Esophagus mucosa (tissue), 1 donor: Measurements from ENCODE around the gene CSNK2A2. TPM values are rescaled to one million over a fixed set of nuclear protein-coding genes. Genes with fewer than 3 reads are reported as not detected.

Source experiments
- ATAC-seq: fragments of 200-7000 bp; cut with Tn5 transposase; one replicate; pipeline ENCODE4 v1.9.1; 2020
- total RNA-seq: library from RNA; stranded (reverse); gene quantifications from one replicate; pipeline ENCODE4 v1.2.4, GENCODE V29; 2023
- donor health status: DM: yes; HTN: yes; CAD: no.

The CSNK2A2 gene
- total RNA-seq: 45.8 TPM

DNA sequence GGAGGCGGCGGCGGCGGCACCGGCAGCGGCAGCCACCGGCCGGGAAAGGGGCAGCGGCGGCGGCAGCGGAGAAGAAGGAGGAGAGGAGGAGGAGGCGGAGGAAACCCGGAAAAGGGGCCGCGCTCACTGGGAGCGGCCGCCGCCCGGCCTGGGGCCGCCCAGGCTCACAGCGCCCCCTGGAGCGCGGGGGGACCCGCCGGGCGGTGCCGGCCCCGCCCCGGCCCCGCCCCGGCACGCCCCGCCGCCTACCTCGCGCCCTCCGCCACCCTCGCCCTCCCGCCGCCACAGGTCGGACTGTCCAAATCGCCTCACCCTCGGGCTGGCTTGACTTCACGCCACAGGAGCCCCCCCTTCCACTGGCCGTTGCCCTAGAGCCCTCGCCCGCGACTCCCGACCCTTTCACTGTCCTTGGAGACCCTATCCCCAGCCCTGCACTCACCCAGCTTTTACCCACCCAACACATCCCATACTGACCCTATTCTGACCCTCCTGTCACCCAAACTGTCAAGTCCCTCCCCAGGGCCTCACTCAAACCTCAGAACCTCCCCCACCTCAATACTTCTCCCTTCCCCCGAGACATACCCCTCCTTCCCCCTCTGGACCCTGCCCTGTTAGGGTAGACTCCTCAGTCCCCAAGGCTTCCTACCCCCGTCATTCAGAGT, at the start of gene CSNK2A2:
TSS of gene CSNK2A2 (minus strand) at position 85 of the 662 bp plus-strand sequence. CDS start 370 bp downstream, outside the sequence.
- peak; percentile 88 for ATAC-seq

DNA sequence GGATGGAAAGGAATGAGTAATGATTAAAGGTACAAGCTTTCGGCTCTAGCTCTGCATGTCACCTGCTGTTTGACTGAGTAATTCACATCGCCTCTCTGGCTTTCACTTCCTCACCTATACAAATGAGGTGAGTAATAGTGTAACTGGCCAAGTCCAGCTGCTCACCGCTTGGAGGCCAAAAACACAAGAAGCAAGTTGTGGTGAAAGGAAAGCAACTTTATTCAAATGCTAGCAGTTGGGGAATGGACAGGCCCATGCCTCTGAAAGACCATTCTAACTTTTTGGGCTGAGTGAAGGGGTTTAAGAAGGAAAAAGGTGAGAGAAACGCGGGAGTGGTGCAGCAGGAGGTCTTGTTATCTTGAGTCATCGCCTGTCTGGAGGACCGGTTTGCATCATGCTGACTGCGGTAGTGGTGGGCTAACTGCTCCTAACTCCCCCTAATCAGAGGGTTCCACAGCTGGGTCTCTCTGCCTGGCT, 45.7 kb upstream of the CSNK2A2 start:
- peak; percentile 95 for ATAC-seq

DNA sequence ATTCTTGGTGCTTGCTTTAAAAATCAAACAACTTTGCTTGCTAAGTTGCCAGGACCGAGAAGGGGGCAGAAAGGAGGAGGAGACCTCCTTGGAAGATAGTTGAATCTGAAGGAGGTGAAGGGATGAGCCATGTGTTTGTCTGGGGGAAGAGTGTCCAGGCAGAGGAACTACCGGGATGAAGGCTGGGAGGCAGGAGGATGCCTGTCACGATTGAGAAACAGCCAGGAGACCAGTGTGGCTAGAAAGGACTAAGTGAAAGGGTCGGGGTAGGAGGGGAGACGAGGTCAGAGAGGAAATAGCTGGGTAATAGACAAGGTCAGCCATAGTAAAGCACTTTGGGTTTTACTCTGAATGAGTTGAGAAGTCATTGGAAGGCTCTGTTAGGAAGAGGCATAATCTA, 38.9 kb upstream of the CSNK2A2 start:
- ATAC-seq: no peak

- peak; percentile 77 for ATAC-seq
These were observed 38.4 kb upstream of the CSNK2A2 start for GRCh38 chr16:58236231-58236690.

GRCh38 chr16:58235663-58236062, 37.8 kb upstream of the CSNK2A2 start:
- ATAC-seq: no peak

GRCh38 chr16:58234831-58235595, 37.1 kb upstream of the CSNK2A2 start:
- ATAC-seq: no peak

DNA sequence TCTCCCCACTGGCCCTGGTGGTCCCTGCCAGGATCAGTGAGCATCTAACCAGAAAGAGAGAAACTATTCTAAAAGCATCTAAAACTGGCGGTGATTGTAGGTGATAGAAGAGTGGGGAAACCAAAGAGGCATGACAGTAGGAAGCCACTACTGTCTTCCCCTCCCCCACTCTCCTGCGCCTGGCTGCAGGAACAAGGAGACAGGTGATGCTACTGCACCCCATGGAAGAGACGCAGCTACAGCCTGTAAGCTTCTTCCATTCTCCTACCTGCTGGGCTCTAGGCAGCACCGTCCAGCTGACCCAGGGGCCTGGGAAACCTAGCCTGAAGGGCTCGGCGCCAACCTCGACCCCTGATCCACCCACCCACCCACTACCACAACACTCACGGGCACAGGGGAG, 32.4 kb upstream of the CSNK2A2 start:
- ATAC-seq: no peak

GRCh38 chr16:58226790-58227189, 28.9 kb upstream of the CSNK2A2 start:
- no peak for ATAC-seq

GRCh38 chr16:58225965-58226602, 28.2 kb upstream of the CSNK2A2 start:
- no peak for ATAC-seq

DNA sequence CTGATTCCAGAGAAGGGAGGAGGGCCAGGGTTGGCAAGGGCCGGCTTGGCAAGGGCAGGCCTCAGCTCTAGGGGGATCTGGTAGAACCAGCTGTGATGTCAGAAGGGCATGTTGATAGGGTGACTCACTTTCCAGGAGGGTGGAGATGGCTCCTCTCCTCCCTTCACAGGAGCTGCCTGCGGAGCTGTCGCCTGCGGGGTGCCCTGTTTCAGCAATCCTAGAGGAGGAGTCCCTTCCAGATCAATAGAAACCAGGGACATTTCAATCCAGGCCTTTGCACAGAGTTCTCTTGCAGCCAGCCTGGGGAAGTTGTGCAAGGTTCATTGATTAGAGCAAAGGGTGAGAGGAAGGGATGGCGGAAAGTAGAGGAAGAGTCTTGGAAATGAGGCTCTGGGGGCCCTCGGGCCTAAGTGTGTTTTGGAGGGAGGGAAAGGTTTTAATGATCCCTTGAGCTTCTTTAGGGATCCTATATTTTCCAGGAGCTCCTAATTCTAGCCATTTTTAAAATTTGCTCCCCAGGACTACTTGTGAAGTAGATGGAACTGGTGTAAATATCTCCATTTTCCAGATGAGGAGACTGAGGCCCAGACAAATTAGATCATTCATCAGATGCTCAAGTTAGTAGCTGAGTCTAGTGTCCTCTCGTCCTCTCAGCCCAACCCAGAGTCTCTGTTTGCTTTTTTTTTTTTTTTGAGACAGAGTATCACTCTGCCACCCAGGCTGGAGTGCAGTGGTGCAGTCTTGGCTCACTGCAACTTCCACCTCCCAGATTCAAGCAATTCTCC, 24.8 kb upstream of the CSNK2A2 start:
- ATAC-seq: peak; percentile 98

GRCh38 chr16:58219432-58219831, 21.5 kb upstream of the CSNK2A2 start:
- ATAC-seq: no peak

DNA sequence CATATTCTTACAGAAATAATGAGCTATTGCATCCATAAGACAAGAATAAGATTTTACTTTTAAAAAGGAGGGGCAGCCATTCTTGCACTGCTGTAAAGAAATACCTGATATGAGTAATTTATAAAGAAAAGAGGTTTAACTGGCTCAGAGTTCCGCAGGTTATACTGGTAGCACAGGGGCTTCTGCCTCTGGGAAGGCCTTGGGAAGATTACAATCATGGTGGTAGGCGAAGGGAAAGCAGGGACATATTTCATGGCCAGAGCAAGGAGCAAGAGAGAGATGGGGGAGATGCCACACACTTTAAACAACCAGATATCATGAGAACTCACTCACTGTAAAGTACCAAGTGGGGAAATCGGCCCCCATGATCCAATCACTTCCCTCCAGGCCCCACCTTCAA, 20.9 kb upstream of the CSNK2A2 start:
- no peak for ATAC-seq

GRCh38 chr16:58217311-58217925, 19.5 kb upstream of the CSNK2A2 start:
- no peak for ATAC-seq

- no peak for ATAC-seq
These were observed 15.1 kb upstream of the CSNK2A2 start for GRCh38 chr16:58212824-58213655.

- ATAC-seq: no peak
These were observed 13.9 kb upstream of the CSNK2A2 start for GRCh38 chr16:58211846-58212245.

GRCh38 chr16:58211245-58211644, 13.3 kb upstream of the CSNK2A2 start:
- no peak for ATAC-seq

GRCh38 chr16:58205276-58206036, 7.5 kb upstream of the CSNK2A2 start:
- ATAC-seq: no peak

- ATAC-seq: no peak
These were observed 3.3 kb upstream of the CSNK2A2 start for GRCh38 chr16:58201163-58201562.

DNA sequence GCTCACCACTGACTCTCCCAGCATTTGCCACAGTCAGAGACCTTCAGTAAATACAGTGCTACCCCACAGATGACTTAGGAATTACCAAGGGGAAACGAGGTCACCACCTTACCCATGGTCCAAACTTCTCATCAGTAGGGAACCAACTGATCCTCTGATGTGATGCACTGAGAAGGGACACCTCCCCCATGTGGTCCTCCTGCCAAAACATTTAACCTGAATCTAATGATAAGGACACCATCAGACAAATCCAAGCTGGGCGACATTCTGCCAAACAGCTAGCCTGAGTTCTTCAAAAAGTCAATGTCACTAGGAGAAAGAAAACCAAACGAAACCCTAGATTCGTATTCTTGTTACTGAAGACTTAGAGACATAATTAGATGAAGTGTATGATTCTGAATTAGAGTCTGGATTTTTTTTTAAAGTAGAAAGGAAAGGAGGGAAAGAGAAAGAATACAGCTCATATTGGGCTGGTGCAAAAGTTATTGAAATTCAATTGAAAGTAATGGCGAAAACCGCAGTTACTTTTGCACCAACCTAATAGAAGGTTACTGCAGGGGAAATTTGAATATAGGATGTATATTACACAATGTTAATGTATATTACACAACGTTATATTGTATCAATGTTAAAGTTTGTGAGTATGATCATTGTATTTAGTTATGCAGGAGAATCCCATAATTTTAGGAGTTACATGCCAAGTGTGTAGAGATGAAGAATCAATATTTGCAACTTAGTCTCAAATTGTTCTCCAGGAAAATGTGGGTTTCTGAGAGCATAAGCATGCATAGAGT, 2.3 kb upstream of the CSNK2A2 start:
- ATAC-seq: no peak
